Suprapubic skin (tissue), 4 donors: Measurements from ENCODE around the gene RRP1.

Experiments
- CTCF ChIP-seq, 2 donors: fragments of 200-600 bp in 1 of 2; fragments of 450-650 bp in 1 of 2; sonication (generic) in 1 of 2; IDR thresholded peaks; one replicate each; pipeline ENCODE4 v1.5.1; 2016 to 2019; ENCODE audit warnings: antibody characterized with exemption in 2 of 2, mild to moderate bottlenecking in 1 of 2, moderate library complexity in 1 of 2
- EP300 ChIP-seq: sonication (generic); formaldehyde crosslinking; IDR thresholded peaks from one replicate; pipeline ENCODE4 v1.6.1; 2017; ENCODE audit warnings: antibody characterized with exemption
- POLR2A ChIP-seq, 2 donors: fragments of 450-650 bp; IDR thresholded peaks; one replicate each; pipeline ENCODE4 v1.6.1; 2017; ENCODE audit warnings: antibody characterized with exemption in 2 of 2, mild to moderate bottlenecking in 2 of 2, moderate library complexity in 2 of 2
- POLR2AphosphoS5 ChIP-seq, 3 donors: sonication (generic); formaldehyde crosslinking; IDR thresholded peaks; one replicate each; pipeline ENCODE4 v1.6.1; 2017; ENCODE audit warnings: antibody characterized with exemption in 3 of 3

GRCh38 chr21:43777953-43778352, 11.4 kb upstream of the RRP1 start:
- TF ChIP-seq CTCF (IDR thresholded peaks at IDR 0.05): no peak
- no peak for TF ChIP-seq POLR2AphosphoS5 (IDR thresholded peaks at IDR 0.05)
- no peak for TF ChIP-seq EP300
- TF ChIP-seq POLR2A (IDR thresholded peaks at IDR 0.05): no peak
